Spleen (tissue), 11 donors: Measurements from ENCODE around the gene OCRL. TPM values are rescaled to one million over a fixed set of nuclear protein-coding genes. Genes with fewer than 3 reads are reported as not detected.

Source experiments
- DNase-seq: peaks from one replicate; pipeline ENCODE4 v3.0.0-alpha.2; 2020
- H3K27ac ChIP-seq, 8 donors: fragments of 200-600 bp; sonication (generic) in 7 of 8; 1 replicate in 4 of 8; 2 replicates in 4 of 8; pipeline versions ENCODE4 v1.5.0 to v1.8.0; 2016 to 2021; ENCODE audit warnings: inconsistent platforms in 4 of 8, mild to moderate bottlenecking in 4 of 8, moderate library complexity in 1 of 8
- H3K27me3 ChIP-seq, 7 donors: fragments of 200-600 bp; sonication (generic) in 6 of 7; replicated peaks in 1 of 7; 1 replicate in 4 of 7; 2 replicates in 3 of 7; pipeline versions ENCODE4 v1.5.0 to v1.8.0; 2016 to 2021; ENCODE audit warnings: inconsistent platforms in 3 of 7, mild to moderate bottlenecking in 1 of 7
- H3K36me3 ChIP-seq, 6 donors: fragments of 200-600 bp; sonication (generic) in 5 of 6; 1 replicate in 4 of 6; 2 replicates in 2 of 6; pipeline versions ENCODE4 v1.5.0 to v1.8.0; 2016 to 2021; ENCODE audit warnings: inconsistent platforms in 2 of 6
- H3K4me1 ChIP-seq, 6 donors: fragments of 200-600 bp; sonication (generic) in 5 of 6; 1 replicate in 3 of 6; 2 replicates in 3 of 6; pipeline versions ENCODE4 v1.5.0 to v1.8.0; 2016 to 2021; ENCODE audit warnings: inconsistent platforms in 3 of 6
- H3K4me3 ChIP-seq, 8 donors: fragments of 200-600 bp; sonication (generic) in 7 of 8; 1 replicate in 4 of 8; 2 replicates in 4 of 8; pipeline versions ENCODE4 v1.5.0 to v1.8.0; 2016 to 2021; ENCODE audit warnings: inconsistent platforms in 4 of 8, mild to moderate bottlenecking in 4 of 8, moderate library complexity in 2 of 8
- H3K9me3 ChIP-seq, 8 donors: fragments of 200-600 bp; sonication (generic) in 7 of 8; 1 replicate in 4 of 8; 2 replicates in 4 of 8; pipeline versions ENCODE4 v1.5.0 to v1.8.0; 2016 to 2021; ENCODE audit warnings: inconsistent platforms in 4 of 8
- POLR2A ChIP-seq, 3 donors: fragments of 450-650 bp; IDR thresholded peaks; one replicate each; pipeline ENCODE4 v1.5.1; 2017; ENCODE audit warnings: antibody characterized with exemption in 3 of 3, mild to moderate bottlenecking in 1 of 3
- POLR2AphosphoS5 ChIP-seq, 3 donors: sonication (generic); formaldehyde crosslinking; IDR thresholded peaks; one replicate each; pipeline ENCODE4 v1.5.1; 2017; ENCODE audit warnings: antibody characterized with exemption in 3 of 3
- WGBS, 5 donors: extraction: QIAGEN DNeasy Blood & Tissue Kit in 3 of 5; methylation state at CpG; one replicate each; pipeline versions ENCODE4 v1.1.5 to v1.1.7; 2013 to 2018; 5-methylcytosine and 5-hydroxymethylcytosine counted together
- intact Hi-C: fragments of 100-400 bp; cut with DNase I; formaldehyde crosslinking; loops from one replicate; pipeline ENCODE4 v1.15.0; 2023; ENCODE audit warnings: low total_unique reads
- polyA plus RNA-seq, 3 donors: library from polyadenylated mRNA; stranded (reverse); fragments of 200-250 nt; gene quantifications; one replicate each; pipeline ENCODE4 v1.2.1, GENCODE V29; 2013
- total RNA-seq, 7 donors: library from RNA; depleted of rRNA in 3 of 7; stranded (reverse); fragments of >200 nt in 3 of 7; fragmentation: NEBNext Ultra II Directional in 4 of 7; extraction: Animal tissue kit (Norgen Biotek cat#: 25700) in 4 of 7; gene quantifications; one replicate each; pipeline versions ENCODE4 v1.1.0 to v1.2.1, GENCODE V29; 2016 to 2021
- TF ChIP-seq, protein P1 (sequence below), 11 experiments: fragments of 200-600 bp in 7 of 11; fragments of 450-650 bp in 4 of 11; sonication (generic) in 4 of 11; IDR thresholded peaks in 8 of 11; conservative IDR thresholded peaks in 3 of 11; 1 replicate in 7 of 11; 2 replicates in 4 of 11; pipeline versions ENCODE4 v1.4.0 to v1.8.0; 2016 to 2021; ENCODE audit warnings: antibody characterized with exemption in 11 of 11, inconsistent platforms in 4 of 11, mild to moderate bottlenecking in 1 of 11
- donor health status: healthy with polysubstance abuse.
- donor health status: DM: no; HTN: no; CAD: no; lungs with moderate emphysema.
- donor health status: DM: no; HTN: no; CAD: no.
- donor health status: Bipolar disorder and iron deficiency.
- donor health status: healthy.
- donor health status: DM: no; HTN: no; CAD: no.
- donor health status: DM: yes; HTN: yes; CAD: no.

The OCRL gene
- total and polyA plus RNA-seq, 10 donors = 3.2 to 16.9 (median 11.2) TPM

DNA sequence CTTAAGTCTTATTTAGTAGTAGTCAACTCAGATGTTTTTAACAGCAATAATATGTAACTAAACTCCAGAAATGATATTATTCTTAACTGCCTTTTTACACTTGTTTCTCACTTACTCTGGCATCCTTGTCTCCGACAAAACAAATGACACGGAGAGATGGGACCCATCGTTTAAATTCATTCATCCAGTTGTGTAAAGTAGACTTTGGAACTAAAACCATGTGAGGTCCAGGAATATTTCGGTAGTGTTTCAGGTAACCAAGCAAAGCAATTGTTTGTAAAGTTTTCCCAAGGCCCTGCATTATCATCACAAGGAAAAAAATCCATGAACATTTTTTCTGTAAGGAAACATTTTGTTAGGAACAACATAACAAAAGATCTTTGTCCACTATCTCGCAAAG is 28.4 kb upstream of the OCRL start:
- H3K9me3 ChIP-seq = no peaks in the 10 kb centered on the region
- DNase-seq = no peak
- H3K4me1 ChIP-seq = no peaks in the 10 kb centered on the region
- H3K27me3 ChIP-seq = no peaks in the 10 kb centered on the region
- 74 to 96% (median 91%) methylated on average over 5 of the region's 5 CpGs for WGBS, 5 donors
- TF ChIP-seq POLR2A (IDR thresholded peaks at IDR 0.05) (no peak), POLR2AphosphoS5 (IDR thresholded peaks at IDR 0.05) (no peak)
- intact Hi-C loops = no loop called here
- H3K36me3 ChIP-seq = peaks cover 0 to 11% (median 0%) of the 10 kb centered on the region in 6 donors
- H3K27ac ChIP-seq = no peak overlapping the region
- H3K4me3 ChIP-seq = no peak overlapping the region

DNA sequence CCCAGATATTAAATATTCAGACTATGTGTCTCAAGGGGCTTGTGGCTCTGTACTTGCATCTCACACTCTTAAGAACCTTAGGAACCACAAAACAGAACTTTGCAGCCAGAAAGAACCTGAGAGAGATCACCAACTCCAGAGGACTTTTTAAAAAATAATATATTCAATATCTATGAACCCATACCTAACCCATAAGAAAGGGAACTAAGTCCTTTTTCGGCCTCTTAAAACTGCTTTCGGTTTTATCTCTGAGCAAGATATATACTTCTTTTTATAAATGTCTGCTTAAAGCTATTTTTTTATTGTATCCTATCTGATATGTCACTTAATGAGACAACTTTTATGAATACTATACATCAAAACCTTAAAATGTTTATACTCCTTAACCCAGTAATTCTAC is 27.6 kb upstream of the OCRL start:
- no peak for DNase-seq
- WGBS, 5 donors = 68 to 93% (median 88%) methylated on average over 2 of the region's 2 CpGs
- Histone ChIP-seq H3K4me1 (no peaks in the 10 kb centered on the region), H3K27ac (no peak overlapping the region), H3K4me3 (no peak overlapping the region), H3K36me3 (peaks cover 0 to 11% (median 0%) of the 10 kb centered on the region in 6 donors), H3K27me3 (no peaks in the 10 kb centered on the region), H3K9me3 (no peaks in the 10 kb centered on the region)
- no peak for TF ChIP-seq POLR2A (IDR thresholded peaks at IDR 0.05)
- TF ChIP-seq, protein P1, sequence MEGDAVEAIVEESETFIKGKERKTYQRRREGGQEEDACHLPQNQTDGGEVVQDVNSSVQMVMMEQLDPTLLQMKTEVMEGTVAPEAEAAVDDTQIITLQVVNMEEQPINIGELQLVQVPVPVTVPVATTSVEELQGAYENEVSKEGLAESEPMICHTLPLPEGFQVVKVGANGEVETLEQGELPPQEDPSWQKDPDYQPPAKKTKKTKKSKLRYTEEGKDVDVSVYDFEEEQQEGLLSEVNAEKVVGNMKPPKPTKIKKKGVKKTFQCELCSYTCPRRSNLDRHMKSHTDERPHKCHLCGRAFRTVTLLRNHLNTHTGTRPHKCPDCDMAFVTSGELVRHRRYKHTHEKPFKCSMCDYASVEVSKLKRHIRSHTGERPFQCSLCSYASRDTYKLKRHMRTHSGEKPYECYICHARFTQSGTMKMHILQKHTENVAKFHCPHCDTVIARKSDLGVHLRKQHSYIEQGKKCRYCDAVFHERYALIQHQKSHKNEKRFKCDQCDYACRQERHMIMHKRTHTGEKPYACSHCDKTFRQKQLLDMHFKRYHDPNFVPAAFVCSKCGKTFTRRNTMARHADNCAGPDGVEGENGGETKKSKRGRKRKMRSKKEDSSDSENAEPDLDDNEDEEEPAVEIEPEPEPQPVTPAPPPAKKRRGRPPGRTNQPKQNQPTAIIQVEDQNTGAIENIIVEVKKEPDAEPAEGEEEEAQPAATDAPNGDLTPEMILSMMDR (IDR thresholded peaks at IDR 0.05 in 8 of 11, conservative IDR thresholded peaks at IDR 0.05 in 3 of 11) = no peak
- no peak for TF ChIP-seq POLR2AphosphoS5 (IDR thresholded peaks at IDR 0.05)
- intact Hi-C loops = no loop called here

DNA sequence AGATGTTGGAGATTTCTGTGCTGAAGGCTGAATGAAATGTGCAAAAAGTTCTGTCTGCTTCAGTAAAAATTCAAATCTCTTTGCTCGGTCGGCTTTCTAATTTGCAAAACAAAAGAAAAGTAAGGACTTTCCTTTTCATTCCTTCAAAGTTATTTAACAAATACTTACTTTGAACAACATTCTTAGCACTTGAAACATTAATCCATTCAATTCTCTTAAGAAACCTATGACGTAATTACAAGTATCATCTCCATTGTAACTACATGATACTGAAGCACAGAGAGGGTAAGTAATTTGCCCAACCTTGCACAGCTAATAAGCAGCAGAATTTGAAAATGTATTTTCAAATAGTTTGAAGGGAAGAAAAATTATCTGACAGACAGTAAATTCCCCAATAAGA is 23.7 kb upstream of the OCRL start:
- Histone ChIP-seq H3K27ac (no peak overlapping the region), H3K27me3 (peaks cover 0 to 1% (median 0%) of the 10 kb centered on the region in 7 donors), H3K9me3 (no peaks in the 10 kb centered on the region), H3K4me3 (no peak overlapping the region), H3K36me3 (peaks cover 0 to 8% (median 0%) of the 10 kb centered on the region in 6 donors), H3K4me1 (peaks cover 0 to 1% (median 0%) of the 10 kb centered on the region in 6 donors)
- no peak for DNase-seq
- intact Hi-C loops = no loop called here
- TF ChIP-seq POLR2AphosphoS5 (IDR thresholded peaks at IDR 0.05) (no peak), POLR2A (IDR thresholded peaks at IDR 0.05) (no peak)
- TF ChIP-seq, protein P1 (IDR thresholded peaks at IDR 0.05 in 8 of 11, conservative IDR thresholded peaks at IDR 0.05 in 3 of 11) = no peak
- WGBS, 5 donors = 66 to 93% (median 88%) methylated on average over 3 of the region's 3 CpGs

DNA sequence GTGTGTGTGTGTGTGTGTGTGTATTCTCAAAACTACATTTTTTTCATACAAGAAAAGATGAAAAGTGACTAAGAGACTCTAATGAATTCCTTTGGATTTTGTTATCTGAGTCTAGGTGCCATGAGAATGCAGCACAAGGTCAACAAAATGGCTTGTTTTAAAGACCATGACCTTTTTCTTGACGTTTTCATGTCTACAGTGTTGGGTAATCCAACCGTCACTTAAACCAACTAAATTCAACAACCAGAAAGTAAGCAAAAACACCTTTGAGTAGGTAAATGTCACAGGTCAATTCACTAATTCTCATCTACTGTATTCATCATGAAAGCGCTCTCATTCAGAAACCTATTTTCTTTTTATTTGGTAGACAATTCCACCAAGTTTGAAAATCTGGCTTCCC is 19.9 kb upstream of the OCRL start:
- WGBS, 5 donors = 65 to 85% (median 78%) methylated on average over 3 of the region's 3 CpGs
- TF ChIP-seq, protein P1 (IDR thresholded peaks at IDR 0.05 in 8 of 11, conservative IDR thresholded peaks at IDR 0.05 in 3 of 11) = no peak
- TF ChIP-seq POLR2AphosphoS5 (IDR thresholded peaks at IDR 0.05) (no peak), POLR2A (IDR thresholded peaks at IDR 0.05) (no peak)
- Histone ChIP-seq H3K4me3 (no peak overlapping the region), H3K27me3 (peaks cover 0 to 26% (median 3%) of the 10 kb centered on the region in 7 donors), H3K4me1 (peaks cover 0 to 10% (median 0%) of the 10 kb centered on the region in 6 donors), H3K27ac (no peak overlapping the region), H3K9me3 (peaks cover 0 to 3% (median 0%) of the 10 kb centered on the region in 8 donors), H3K36me3 (peaks cover 0 to 3% (median 0%) of the 10 kb centered on the region in 6 donors)
- DNase-seq = no peak
- intact Hi-C loops = no loop called here
